ENCODE data around the gene CNOT3. TPM values are rescaled to one million over a fixed set of nuclear protein-coding genes. Genes with fewer than 3 reads are reported as not detected.
A peak's percentile ranks its signal among the peaks of the same experiment; 100 is the strongest.

Gene CNOT3
- total and polyA plus RNA-seq, 2 of the 13 experiments (the other 11 are each of a cell fraction or from before 2014, with no cell fraction given): 4.3 to 5.8 TPM

- H3K27ac ChIP-seq (ENCODE audit: extremely low read length, insufficient read depth, low read length): peak overlapping the region; percentile 88
- no peak for TF ChIP-seq ZNF414 (CRISPR knock-in tag; IDR thresholded peaks at IDR 0.05)
- TF ChIP-seq CBX2 (IDR thresholded peaks at IDR 0.05; ENCODE audit: low read depth, low read length): no peak
- no peak for TF ChIP-seq CBX2 (CRISPR knock-in tag; IDR thresholded peaks at IDR 0.05; ENCODE audit: low read depth)
- no peak for TF ChIP-seq BRCA1 (CRISPR knock-in tag; IDR thresholded peaks at IDR 0.05)
- TF ChIP-seq, protein P1, sequence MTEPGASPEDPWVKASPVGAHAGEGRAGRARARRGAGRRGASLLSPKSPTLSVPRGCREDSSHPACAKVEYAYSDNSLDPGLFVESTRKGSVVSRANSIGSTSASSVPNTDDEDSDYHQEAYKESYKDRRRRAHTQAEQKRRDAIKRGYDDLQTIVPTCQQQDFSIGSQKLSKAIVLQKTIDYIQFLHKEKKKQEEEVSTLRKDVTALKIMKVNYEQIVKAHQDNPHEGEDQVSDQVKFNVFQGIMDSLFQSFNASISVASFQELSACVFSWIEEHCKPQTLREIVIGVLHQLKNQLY (CRISPR knock-in tag; IDR thresholded peaks at IDR 0.05): no peak
- peak; percentile 12 for TF ChIP-seq RBM39 (IDR thresholded peaks at IDR 0.05; ENCODE audit: low read depth, low read length, poor library complexity, severe bottlenecking)
- no peak for TF ChIP-seq ZNF543 (CRISPR knock-in tag; IDR thresholded peaks at IDR 0.05)
- TF ChIP-seq, protein P2, sequence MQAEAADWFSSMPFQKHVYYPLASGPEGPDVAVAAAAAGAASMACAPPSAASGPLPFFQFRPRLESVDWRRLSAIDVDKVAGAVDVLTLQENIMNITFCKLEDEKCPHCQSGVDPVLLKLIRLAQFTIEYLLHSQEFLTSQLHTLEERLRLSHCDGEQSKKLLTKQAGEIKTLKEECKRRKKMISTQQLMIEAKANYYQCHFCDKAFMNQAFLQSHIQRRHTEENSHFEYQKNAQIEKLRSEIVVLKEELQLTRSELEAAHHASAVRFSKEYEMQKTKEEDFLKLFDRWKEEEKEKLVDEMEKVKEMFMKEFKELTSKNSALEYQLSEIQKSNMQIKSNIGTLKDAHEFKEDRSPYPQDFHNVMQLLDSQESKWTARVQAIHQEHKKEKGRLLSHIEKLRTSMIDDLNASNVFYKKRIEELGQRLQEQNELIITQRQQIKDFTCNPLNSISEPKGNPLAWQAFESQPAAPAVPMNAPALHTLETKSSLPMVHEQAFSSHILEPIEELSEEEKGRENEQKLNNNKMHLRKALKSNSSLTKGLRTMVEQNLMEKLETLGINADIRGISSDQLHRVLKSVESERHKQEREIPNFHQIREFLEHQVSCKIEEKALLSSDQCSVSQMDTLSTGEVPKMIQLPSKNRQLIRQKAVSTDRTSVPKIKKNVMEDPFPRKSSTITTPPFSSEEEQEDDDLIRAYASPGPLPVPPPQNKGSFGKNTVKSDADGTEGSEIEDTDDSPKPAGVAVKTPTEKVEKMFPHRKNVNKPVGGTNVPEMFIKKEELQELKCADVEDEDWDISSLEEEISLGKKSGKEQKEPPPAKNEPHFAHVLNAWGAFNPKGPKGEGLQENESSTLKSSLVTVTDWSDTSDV (CRISPR knock-in tag; IDR thresholded peaks at IDR 0.05): no peak
- no peak for TF ChIP-seq TMF1 (CRISPR knock-in tag; IDR thresholded peaks at IDR 0.05; ENCODE audit: low read depth)
- peak; percentile 54 for TF ChIP-seq RBFOX2 (IDR thresholded peaks at IDR 0.05; ENCODE audit: low read depth, low read length)
- 0 out of 2 replicates have a peak, but pooled peaks have one; percentile 13 for TF ChIP-seq SRF (IDR thresholded peaks at IDR 0.05; ENCODE audit: low read depth, low read length)
Measured at GRCh38 chr19:54114340-54115108, 23.0 kb upstream of the CNOT3 start.

More at GRCh38 chr19:54114340-54115108, 23.0 kb upstream of the CNOT3 start:
- H3K4me1 ChIP-seq (ENCODE audit: insufficient read depth, low read length): peaks cover 21% of the 10 kb centered on the region
- intact Hi-C loops (cut with micrococcal nuclease; ENCODE audit: unreplicated experiment) (no loop called here), in situ Hi-C loops (cut with HindIII; ENCODE audit: extremely low pct_ligation_motif_present, low pct_unique_long_range_greater_than_20kb) (no loop called here)
- peaks cover 22% of the 10 kb centered on the region for H3K79me2 ChIP-seq (ENCODE audit: insufficient read depth, low read length)
- no peak for ATAC-seq
- no peaks in the 10 kb centered on the region; a peak in 1 of 5 replicates for H3K27me3 ChIP-seq (ENCODE audit: control insufficient read depth in 1 of 2, insufficient read depth in 2 of 2, low read length in 2 of 2)
- DNase-seq (ENCODE audit: low spot score): no peak
- H3K9me3 ChIP-seq (ENCODE audit: low read length): no peaks in the 10 kb centered on the region
- H3K4me3 ChIP-seq (replicated peaks in 1 of 3; ENCODE audit: insufficient read depth in 1 of 3, low read depth in 2 of 3, low read length in 3 of 3): peak overlapping the region; percentile 77 to 91 (median 82)
- CTCF ChIA-PET (ENCODE audit: low intra/inter-chr PET ratio, low total read pairs): no interaction called here
- H4K20me1 ChIP-seq (ENCODE audit: insufficient read depth, low read length): no peaks in the 10 kb centered on the region
- H2AFZ ChIP-seq (ENCODE audit: low read length): no peak overlapping the region
- H3K4me2 ChIP-seq (ENCODE audit: low read depth, low read length): peak overlapping the region; percentile 79
- 86% methylated on average over 28 of the region's 28 CpGs for WGBS (ENCODE audit: low lambda C conversion rate)
- peaks cover 8 to 31% of the 10 kb centered on the region in 2 experiments; a peak in 4 of 5 replicates for H3K36me3 ChIP-seq (replicated peaks in 1 of 2; ENCODE audit: control insufficient read depth in 1 of 2, insufficient read depth in 2 of 2, low read length in 2 of 2)
- POLR2A ChIA-PET: interaction anchor here (1.0 to 2.6 kb wide), 7 partner anchors 12 to 248 kb away, joined by 3 to 38 read pairs (median 9); partner anchors contain the start of genes CNOT3, LENG1, MBOAT7 and NDUFA3
- H3K9ac ChIP-seq (ENCODE audit: insufficient read depth, low read depth, low read length): peak overlapping the region; percentile 86
- no TSS peak for BruUV-seq (replicated peaks)
- FAIRE-seq: no peak

Measured in HepG2 (cell line).